ENCODE results near the gene HIVEP3. TPM values are rescaled to one million over a fixed set of nuclear protein-coding genes. Genes with fewer than 3 reads are reported as not detected.

HIVEP3 gene
- total RNA-seq, 3 donors from 2014 or later: 4.9 to 6.5 (median 6.1) TPM

DNA sequence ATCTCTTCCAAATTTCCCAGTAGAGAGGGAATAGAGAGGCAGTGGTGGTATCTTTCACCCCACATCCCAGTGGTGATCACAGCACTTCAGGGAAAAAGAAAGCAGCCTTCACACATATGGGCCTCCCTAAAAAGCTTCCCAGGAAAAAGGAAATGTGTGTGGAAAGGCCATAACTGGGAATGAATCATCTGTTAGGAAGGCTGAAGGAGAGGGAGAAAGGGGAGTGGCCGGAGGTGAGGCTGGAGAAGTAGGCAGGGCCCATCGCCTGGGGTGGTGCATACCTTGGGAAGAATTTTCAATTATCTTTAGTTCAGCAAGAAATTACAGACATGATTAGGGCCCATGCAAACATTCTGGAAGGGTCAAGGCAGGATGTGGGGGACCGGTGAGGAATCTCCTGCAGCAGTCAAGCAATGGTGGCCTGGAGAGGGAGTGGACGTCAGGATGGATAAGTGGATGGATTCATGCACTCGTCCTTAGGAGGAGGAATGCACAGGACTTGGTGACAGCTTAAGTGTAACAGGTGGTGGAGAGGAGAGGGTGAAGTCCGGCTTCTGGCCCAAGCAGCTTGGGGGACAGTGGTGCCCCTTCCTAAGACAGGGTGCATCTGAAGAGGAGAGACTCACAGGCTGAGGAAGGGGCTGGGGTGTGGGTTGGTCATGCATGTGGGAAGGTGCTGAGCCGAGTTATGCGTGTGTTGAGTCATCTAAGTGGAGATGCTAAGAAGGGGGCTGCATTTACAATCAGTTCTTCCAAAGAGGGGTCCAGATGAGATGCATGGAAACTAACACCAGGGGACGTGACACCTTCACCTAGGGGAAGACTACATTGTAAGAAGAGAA lies 17.9 kb downstream of the HIVEP3 start:
- Histone ChIP-seq H3K4me1 (ENCODE audit: low read depth) (no peaks in the 10 kb centered on the region), H3K36me3 (ENCODE audit: low read depth) (no peaks in the 10 kb centered on the region), H3K4me3 (no peak overlapping the region), H3K9me3 (no peaks in the 10 kb centered on the region)
- ATAC-seq: peak; percentile 94
- TF ChIP-seq, protein P1, sequence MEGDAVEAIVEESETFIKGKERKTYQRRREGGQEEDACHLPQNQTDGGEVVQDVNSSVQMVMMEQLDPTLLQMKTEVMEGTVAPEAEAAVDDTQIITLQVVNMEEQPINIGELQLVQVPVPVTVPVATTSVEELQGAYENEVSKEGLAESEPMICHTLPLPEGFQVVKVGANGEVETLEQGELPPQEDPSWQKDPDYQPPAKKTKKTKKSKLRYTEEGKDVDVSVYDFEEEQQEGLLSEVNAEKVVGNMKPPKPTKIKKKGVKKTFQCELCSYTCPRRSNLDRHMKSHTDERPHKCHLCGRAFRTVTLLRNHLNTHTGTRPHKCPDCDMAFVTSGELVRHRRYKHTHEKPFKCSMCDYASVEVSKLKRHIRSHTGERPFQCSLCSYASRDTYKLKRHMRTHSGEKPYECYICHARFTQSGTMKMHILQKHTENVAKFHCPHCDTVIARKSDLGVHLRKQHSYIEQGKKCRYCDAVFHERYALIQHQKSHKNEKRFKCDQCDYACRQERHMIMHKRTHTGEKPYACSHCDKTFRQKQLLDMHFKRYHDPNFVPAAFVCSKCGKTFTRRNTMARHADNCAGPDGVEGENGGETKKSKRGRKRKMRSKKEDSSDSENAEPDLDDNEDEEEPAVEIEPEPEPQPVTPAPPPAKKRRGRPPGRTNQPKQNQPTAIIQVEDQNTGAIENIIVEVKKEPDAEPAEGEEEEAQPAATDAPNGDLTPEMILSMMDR (IDR thresholded peaks at IDR 0.05): no peak
- intact Hi-C loops (cut with DNase I, micrococcal nuclease): no loop called here
- DNase-seq: no peak

DNA sequence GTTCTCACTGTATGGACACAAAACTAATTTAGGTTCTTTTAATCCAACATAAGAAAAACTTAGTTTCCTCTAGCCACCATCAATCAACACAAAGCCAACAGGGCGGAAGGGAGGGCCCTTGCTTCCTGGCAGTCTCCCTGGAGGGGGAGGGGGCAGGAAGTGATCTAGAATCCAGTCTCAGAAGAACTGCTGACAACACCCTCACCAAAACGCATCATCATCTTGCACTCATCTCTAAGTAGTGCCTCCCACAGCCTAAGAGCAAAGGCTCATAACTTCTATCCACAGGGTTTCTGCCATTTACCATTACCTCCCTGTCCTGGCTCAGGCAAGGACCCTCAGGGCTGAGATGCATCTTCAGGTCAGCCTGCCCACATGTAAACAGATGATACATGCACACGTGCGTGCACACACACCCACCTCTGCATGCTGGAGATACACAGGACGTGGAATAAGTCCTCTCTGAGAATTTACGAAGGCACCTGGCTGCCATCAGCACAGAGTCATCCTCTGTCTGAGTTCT lies 20.5 kb downstream of the HIVEP3 start:
- Histone ChIP-seq H3K36me3 (ENCODE audit: low read depth) (no peaks in the 10 kb centered on the region), H3K9me3 (no peaks in the 10 kb centered on the region), H3K4me1 (ENCODE audit: low read depth) (peaks cover 6% of the 10 kb centered on the region), H3K4me3 (no peak overlapping the region)
- intact Hi-C loops (cut with DNase I, micrococcal nuclease): no loop called here
- TF ChIP-seq, protein P1 (IDR thresholded peaks at IDR 0.05): no peak
- peak; percentile 67 for ATAC-seq
- peak in 1 of 3 donors; percentile 49 for DNase-seq

DNA sequence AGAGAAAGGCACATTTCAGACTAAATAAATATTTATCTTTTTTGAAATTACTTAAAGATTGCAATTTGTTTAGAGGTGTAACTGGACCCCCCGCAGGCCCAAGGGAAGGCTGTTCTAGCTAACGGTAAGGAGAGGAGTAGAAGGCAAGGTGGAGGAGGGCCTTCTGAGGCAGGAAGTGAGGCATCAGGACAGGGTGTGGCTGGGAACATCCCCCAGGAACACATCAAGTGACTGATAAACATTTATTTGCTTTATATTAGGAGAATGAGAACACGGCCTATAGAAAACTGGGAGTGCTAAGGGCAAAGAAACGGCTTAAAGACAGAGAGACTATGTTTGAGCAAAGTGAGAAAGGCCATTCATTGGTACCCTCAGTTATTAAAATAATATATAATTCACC lies 23.2 kb downstream of the HIVEP3 start:
- ATAC-seq (no peak), DNase-seq (no peak)
- Histone ChIP-seq H3K4me1 (ENCODE audit: low read depth) (peaks cover 20% of the 10 kb centered on the region), H3K4me3 (no peak overlapping the region), H3K9me3 (no peaks in the 10 kb centered on the region), H3K36me3 (ENCODE audit: low read depth) (no peaks in the 10 kb centered on the region)
- TF ChIP-seq, protein P1 (IDR thresholded peaks at IDR 0.05): no peak
- intact Hi-C loops (cut with DNase I, micrococcal nuclease): no loop called here

DNA sequence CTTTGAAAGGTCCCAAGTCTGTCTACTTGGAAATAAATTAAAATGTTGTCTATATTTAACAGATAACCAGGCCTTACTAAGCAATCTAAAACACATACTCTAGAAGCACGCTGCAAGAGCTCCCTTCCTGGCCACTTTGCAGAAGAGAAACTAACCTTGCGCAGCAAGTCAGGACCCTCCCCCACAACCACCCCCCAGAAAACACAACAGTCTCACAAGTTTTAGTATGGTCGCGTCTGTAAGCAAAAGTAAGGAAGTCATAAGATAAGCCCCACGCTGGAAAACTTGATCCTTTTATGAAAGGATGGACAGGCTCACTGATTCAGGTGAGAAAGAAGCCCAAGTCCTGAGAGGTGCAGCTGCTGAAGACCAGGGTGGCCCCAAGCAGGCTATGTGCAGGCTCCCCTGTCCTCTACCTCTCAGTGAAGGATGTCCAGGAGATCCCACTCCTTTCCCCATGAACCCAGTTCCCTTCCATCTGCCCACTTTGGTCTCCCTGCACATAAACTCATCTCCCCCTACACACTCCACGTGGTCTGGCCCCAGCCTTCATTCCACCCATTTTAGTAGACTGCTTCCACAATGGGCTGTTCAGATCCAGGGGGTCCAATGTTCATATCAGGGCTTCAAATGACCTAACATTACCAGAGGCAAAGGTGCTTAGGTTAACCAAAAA lies 23.8 kb downstream of the HIVEP3 start:
- Histone ChIP-seq H3K36me3 (ENCODE audit: low read depth) (no peaks in the 10 kb centered on the region), H3K9me3 (no peaks in the 10 kb centered on the region), H3K4me1 (ENCODE audit: low read depth) (peaks cover 20% of the 10 kb centered on the region), H3K4me3 (no peak overlapping the region)
- intact Hi-C loops (cut with DNase I, micrococcal nuclease): no loop called here
- TF ChIP-seq, protein P1 (IDR thresholded peaks at IDR 0.05): no peak
- ATAC-seq (no peak), DNase-seq (no peak)

DNA sequence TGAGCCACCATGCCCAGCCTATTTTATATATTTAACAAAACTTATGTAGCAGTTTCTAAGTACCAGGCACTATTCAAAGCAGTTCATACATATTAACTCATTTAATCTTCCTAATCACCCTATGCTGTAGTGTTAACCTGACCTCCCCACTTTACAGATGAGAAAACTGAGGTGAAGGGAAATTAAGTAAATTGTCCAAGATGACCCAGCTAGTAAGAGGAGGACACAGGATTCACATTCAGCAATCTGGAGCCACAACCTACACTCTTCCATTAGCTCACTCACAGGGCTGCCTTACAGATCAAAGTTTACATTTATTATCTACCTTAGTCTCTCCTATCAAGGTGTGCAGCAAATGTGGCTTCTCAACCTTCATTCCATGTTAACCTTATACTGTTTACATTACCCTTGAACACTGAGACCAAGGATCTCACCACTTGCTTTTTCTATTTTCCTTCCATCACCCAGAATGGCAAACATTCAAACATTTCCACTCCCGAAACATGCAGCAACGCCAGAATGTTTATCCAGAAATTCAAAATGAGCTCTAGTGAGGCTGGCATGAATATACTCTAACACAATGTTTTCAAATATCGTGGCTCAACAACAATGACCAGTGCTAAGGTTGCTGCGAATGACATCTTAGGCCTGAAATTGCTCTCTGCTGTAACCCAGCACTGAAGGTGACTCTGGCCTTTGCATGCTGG lies 24.5 kb downstream of the HIVEP3 start:
- DNase-seq: no peak
- Histone ChIP-seq H3K36me3 (ENCODE audit: low read depth) (no peaks in the 10 kb centered on the region), H3K4me3 (no peak overlapping the region), H3K4me1 (ENCODE audit: low read depth) (peaks cover 20% of the 10 kb centered on the region), H3K9me3 (no peaks in the 10 kb centered on the region)
- ATAC-seq: no peak
- intact Hi-C loops (cut with DNase I, micrococcal nuclease): no loop called here
- TF ChIP-seq, protein P1 (IDR thresholded peaks at IDR 0.05): no peak

Data from mucosa of descending colon (tissue), 3 donors.